ENCODE results near the gene HRH1.

The HRH1 gene

GRCh38 chr3:11310258-11310657 lies 156.0 kb downstream of the HRH1 start:
- no peak for TF ChIP-seq CTCF (IDR thresholded peaks at IDR 0.05; ENCODE audit: insufficient read depth, missing control alignments)
- FAIRE-seq (no peak), DNase-seq (ENCODE audit: insufficient read length, low spot score) (no peak)

GRCh38 chr3:11312166-11312565 lies 157.9 kb downstream of the HRH1 start:
- DNase-seq (ENCODE audit: insufficient read length, low spot score): no peak
- no peak for FAIRE-seq
- TF ChIP-seq CTCF (IDR thresholded peaks at IDR 0.05; ENCODE audit: insufficient read depth, missing control alignments): no peak
